Mesendoderm (in vitro differentiated cells): ENCODE results near the gene ZNF121.

ENCODE experiments used
- DNase-seq: peaks from one replicate; pipeline ENCODE4 v3.0.0; 2013
- H2AK5ac ChIP-seq: 2 replicates; pipeline ENCODE4 v1.6.1; 2013; ENCODE audit warnings: low read length, inconsistent platforms
- H2BK120ac ChIP-seq: 2 replicates; pipeline ENCODE4 v1.6.1; 2013; ENCODE audit warnings: low read depth, mild to moderate bottlenecking, low read length, moderate library complexity, mixed read lengths
- H2BK15ac ChIP-seq: replicated peaks from 2 replicates; pipeline ENCODE4 v1.6.1; 2013; ENCODE audit warnings: low read depth, mild to moderate bottlenecking, moderate library complexity
- H2BK5ac ChIP-seq: 2 replicates; pipeline ENCODE4 v1.6.1; 2013; ENCODE audit warnings: low read length, inconsistent platforms
- H3K18ac ChIP-seq: 2 replicates; pipeline ENCODE4 v1.6.1; 2013; ENCODE audit warnings: mild to moderate bottlenecking, low read length, mixed read lengths
- H3K23ac ChIP-seq: one replicate; pipeline ENCODE4 v1.6.1; 2013; ENCODE audit warnings: low read length
- H3K27ac ChIP-seq: 2 replicates; pipeline ENCODE4 v1.5.1; 2013; ENCODE audit warnings: low read depth, mild to moderate bottlenecking, inconsistent platforms, low read length, moderate library complexity
- H3K27me3 ChIP-seq: 2 replicates; pipeline ENCODE4 v1.6.1; 2013; ENCODE audit warnings: low read length, control low read depth, mild to moderate bottlenecking, inconsistent platforms; ENCODE audit not compliant: insufficient read depth, poor library complexity
- H3K36me3 ChIP-seq: 2 replicates; pipeline ENCODE4 v1.6.1; 2013; ENCODE audit warnings: low read length, inconsistent platforms; ENCODE audit not compliant: control insufficient read depth, insufficient read depth
- H3K4ac ChIP-seq: one replicate; pipeline ENCODE4 v1.6.1; 2013; ENCODE audit warnings: low read depth, mild to moderate bottlenecking, low read length, moderate library complexity
- H3K4me1 ChIP-seq: 2 replicates; pipeline ENCODE4 v1.6.1; 2013; ENCODE audit warnings: low read depth, low read length, inconsistent platforms; ENCODE audit not compliant: control insufficient read depth
- H3K4me2 ChIP-seq: 2 replicates; pipeline ENCODE4 v1.6.1; 2013; ENCODE audit warnings: low read length
- H3K4me3 ChIP-seq: 2 replicates; pipeline ENCODE4 v1.5.1; 2013; ENCODE audit warnings: mild to moderate bottlenecking, low read length
- H3K56ac ChIP-seq: one replicate; pipeline ENCODE4 v1.6.1; 2013; ENCODE audit warnings: low read length
- H3K79me1 ChIP-seq: 2 replicates; pipeline ENCODE4 v1.6.1; 2013; ENCODE audit warnings: low read length, inconsistent platforms
- H3K79me2 ChIP-seq: 2 replicates; pipeline ENCODE4 v1.6.1; 2013; ENCODE audit warnings: mild to moderate bottlenecking, low read length; ENCODE audit not compliant: control insufficient read depth, insufficient read depth
- H3K9ac ChIP-seq: 2 replicates; pipeline ENCODE4 v1.6.1; 2013; ENCODE audit warnings: low read length, inconsistent platforms
- H4K5ac ChIP-seq: one replicate; pipeline ENCODE4 v1.6.1; 2013; ENCODE audit warnings: low read length
- H4K8ac ChIP-seq: one replicate; pipeline ENCODE4 v1.6.1; 2013; ENCODE audit warnings: low read depth, mild to moderate bottlenecking, control low read depth, low read length, moderate library complexity
- WGBS: extraction: QIAGEN DNeasy Blood & Tissue Kit; methylation state at CpG from one replicate; pipeline ENCODE4 v1.1.7; 2013; ENCODE audit warnings: low lambda C conversion rate, missing lambda C conversion rate; ENCODE audit not compliant: insufficient coverage; ENCODE audit errors: extremely low coverage; 5-methylcytosine and 5-hydroxymethylcytosine counted together

The ZNF121 gene

DNA sequence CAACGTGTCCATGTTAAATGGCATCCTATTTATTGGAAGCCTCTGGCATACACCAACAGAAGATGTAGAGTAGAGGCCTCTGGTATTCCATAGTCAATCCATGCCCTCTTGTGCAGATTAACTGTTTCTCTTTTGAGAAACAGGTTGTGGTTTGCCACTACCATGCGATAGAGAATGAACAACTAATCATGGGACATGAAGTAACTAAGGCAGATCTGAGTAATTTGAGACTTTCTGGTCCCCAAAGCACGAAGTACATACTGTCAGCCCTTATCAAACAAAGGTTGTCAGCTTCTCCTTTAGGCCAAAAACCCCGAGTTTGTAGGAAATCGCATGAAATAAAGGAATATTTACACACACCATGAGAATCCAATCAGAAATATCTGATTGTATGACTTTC, 3.6 kb downstream of the ZNF121 start:
- no peak overlapping the region for H3K4me2 ChIP-seq
- no peak for DNase-seq
- no peak overlapping the region for H2AK5ac ChIP-seq
- H3K27ac ChIP-seq = no peak overlapping the region
- no peak overlapping the region for H3K4me3 ChIP-seq
- peaks cover 77% of the 10 kb centered on the region for H3K79me2 ChIP-seq
- no peak overlapping the region for H3K23ac ChIP-seq
- H3K4ac ChIP-seq = no peak overlapping the region
- H4K5ac ChIP-seq = no peak overlapping the region
- no peak overlapping the region for H4K8ac ChIP-seq
- no peaks in the 10 kb centered on the region for H3K79me1 ChIP-seq
- no peak overlapping the region for H3K56ac ChIP-seq
- H3K27me3 ChIP-seq = no peaks in the 10 kb centered on the region
- no peak overlapping the region for H3K18ac ChIP-seq
- no CpG with 5 or more reads among the region's 5 CpGs for WGBS
- no peak overlapping the region for H2BK5ac ChIP-seq
- H2BK120ac ChIP-seq = no peak overlapping the region
- H2BK15ac ChIP-seq = no peak overlapping the region
- H3K9ac ChIP-seq = no peak overlapping the region
- H3K4me1 ChIP-seq = no peaks in the 10 kb centered on the region
- peaks cover 1% of the 10 kb centered on the region for H3K36me3 ChIP-seq

DNA sequence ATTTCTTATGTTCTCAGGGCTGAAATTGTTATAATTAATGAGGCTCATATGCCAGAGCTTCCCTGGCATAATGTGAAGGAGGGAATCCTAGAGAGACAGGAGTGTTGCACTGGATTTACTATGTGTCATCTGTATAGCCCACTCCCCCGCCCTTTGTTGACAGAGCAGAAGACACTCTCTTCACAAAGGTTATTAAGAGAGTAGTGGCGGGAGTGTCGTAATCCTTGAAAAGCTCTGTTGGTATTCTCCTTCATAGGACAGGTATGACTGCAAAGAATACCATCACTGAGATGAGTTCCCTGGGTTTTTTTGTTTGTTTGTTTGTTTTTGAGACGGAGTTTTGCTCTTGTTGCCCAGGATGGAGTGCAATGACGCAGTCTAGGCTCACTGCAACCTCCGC, 14.0 kb downstream of the ZNF121 start:
- Histone ChIP-seq H2AK5ac (no peak overlapping the region), H2BK5ac (no peak overlapping the region), H2BK15ac (no peak overlapping the region), H3K4me3 (no peak overlapping the region), H4K5ac (no peak overlapping the region), H3K18ac (no peak overlapping the region), H3K4me2 (no peak overlapping the region), H3K79me2 (peaks cover 83% of the 10 kb centered on the region), H3K23ac (no peak overlapping the region), H3K9ac (no peak overlapping the region), H4K8ac (no peak overlapping the region), H3K4me1 (no peaks in the 10 kb centered on the region), H3K27ac (no peak overlapping the region), H3K36me3 (peaks cover 15% of the 10 kb centered on the region), H3K27me3 (no peaks in the 10 kb centered on the region), H3K4ac (no peak overlapping the region), H2BK120ac (no peak overlapping the region), H3K79me1 (peaks cover 2% of the 10 kb centered on the region), H3K56ac (no peak overlapping the region)
- no CpG with 5 or more reads among the region's 6 CpGs for WGBS
- DNase-seq = no peak

DNA sequence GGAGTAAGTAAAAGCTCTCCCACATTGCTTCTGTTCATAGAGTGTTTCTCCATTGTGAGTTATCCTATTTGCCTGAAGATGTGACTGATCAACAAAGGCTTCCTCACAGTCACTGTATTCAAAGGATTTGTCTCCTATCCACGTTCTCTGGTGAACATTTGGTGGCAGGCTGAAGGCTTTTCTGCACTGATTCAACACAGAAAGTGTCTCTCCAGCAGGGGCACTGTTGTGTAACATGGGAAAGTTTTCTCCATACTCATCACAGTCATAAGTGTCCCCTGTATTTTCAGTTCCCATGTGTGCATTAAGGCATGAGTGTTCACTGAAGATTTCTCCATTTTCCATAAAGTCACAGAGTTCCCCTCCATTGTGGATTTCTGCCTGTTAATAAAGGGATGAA, 17.6 kb downstream of the ZNF121 start:
- Histone ChIP-seq H2BK120ac (no peak overlapping the region), H3K4me3 (peak overlapping the region; percentile 7), H3K56ac (no peak overlapping the region), H3K27ac (no peak overlapping the region), H3K23ac (no peak overlapping the region), H4K5ac (no peak overlapping the region), H3K4me2 (no peak overlapping the region), H3K27me3 (no peaks in the 10 kb centered on the region), H3K18ac (no peak overlapping the region), H2BK5ac (no peak overlapping the region), H2AK5ac (no peak overlapping the region), H4K8ac (no peak overlapping the region), H3K4ac (no peak overlapping the region), H3K79me1 (peaks cover 12% of the 10 kb centered on the region), H3K36me3 (peaks cover 29% of the 10 kb centered on the region), H2BK15ac (no peak overlapping the region), H3K9ac (no peak overlapping the region), H3K4me1 (no peaks in the 10 kb centered on the region), H3K79me2 (peaks cover 74% of the 10 kb centered on the region)
- no peak for DNase-seq
- WGBS = no CpG with 5 or more reads among the region's 1 CpG

DNA sequence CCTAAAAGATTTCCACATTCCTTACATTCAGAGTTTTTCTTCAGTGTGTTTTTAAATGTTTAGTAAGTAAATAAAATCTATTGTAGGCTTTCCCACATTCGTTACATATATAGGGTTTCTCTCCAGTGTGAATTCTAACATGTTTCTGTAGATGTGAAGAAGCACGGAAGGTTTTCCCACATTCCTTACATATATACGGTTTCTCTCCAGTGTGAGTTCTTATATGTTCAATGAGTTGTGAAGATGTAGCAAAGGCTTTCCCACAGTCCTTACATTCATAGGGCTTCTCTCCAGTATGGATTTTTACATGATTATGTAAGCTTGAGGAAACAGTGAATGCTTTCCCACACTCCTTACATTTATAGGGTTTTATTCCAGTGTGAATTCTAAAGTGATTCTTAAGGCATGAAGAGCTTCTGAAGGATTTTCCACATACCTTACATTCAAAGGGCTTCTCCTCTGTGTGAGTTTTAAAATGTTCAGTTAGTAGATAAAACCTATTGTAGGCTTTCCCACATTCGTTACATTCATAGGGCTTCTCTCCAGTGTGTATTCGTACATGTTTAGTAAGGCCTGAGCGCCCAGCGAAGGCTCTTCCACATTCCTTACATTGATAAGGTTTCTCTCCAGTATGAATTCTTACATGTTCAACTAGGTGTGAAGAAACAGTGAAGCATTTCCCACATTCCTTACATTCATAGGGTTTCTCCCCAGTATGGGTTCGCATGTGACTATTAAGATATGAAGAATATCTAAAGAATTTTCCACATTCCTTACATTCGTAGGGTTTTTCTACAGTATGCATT, 18.2 kb downstream of the ZNF121 start:
- Histone ChIP-seq H2BK5ac (no peak overlapping the region), H2AK5ac (no peak overlapping the region), H3K27me3 (no peaks in the 10 kb centered on the region), H3K4me1 (no peaks in the 10 kb centered on the region), H4K8ac (no peak overlapping the region), H4K5ac (no peak overlapping the region), H2BK120ac (no peak overlapping the region), H3K9ac (no peak overlapping the region), H2BK15ac (no peak overlapping the region), H3K27ac (no peak overlapping the region), H3K4me2 (no peak overlapping the region), H3K79me1 (peaks cover 12% of the 10 kb centered on the region), H3K4ac (no peak overlapping the region), H3K79me2 (peaks cover 68% of the 10 kb centered on the region), H3K36me3 (peaks cover 29% of the 10 kb centered on the region), H3K4me3 (peak overlapping the region; percentile 8), H3K56ac (no peak overlapping the region), H3K18ac (no peak overlapping the region), H3K23ac (no peak overlapping the region)
- DNase-seq = peak; percentile 75
- WGBS = no CpG with 5 or more reads among the region's 9 CpGs

DNA sequence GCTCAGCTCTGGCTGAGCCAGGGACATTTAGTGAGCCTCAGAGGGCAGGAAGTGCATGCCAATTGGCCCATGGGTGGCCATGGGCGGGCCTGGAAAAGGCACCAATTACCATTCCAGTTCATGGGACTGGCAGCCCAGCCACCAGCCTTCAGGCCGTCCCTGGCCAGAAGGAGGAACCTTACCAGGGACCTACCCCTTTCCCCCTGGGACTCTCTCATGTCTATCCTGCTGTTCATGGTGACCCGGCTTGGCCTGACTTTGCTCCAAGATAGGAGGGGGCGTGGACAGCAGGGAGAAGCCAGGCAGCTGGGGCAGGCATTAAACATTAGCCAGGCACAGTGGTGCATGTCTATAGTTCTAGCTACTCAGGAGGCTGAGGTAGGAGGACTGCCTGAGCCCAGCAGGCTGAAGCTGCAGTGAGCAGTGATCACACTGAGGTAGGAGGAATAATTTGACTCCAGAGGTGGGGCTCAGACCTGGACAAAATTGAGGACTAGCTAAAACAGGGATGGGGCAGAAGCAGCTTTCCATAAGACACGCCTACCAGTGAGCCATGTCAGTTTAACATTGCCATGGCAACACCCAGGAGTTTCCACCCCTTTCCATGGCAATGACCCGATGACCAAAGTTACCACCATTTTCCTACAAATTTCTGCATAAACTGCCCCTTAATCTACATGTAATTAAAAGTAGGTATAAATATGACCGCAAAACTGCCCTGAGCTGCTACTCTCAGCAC, 31.6 kb downstream of the ZNF121 start:
- H3K27me3 ChIP-seq = no peaks in the 10 kb centered on the region
- no peak overlapping the region for H3K4me3 ChIP-seq
- no peak overlapping the region for H3K27ac ChIP-seq
- no peak overlapping the region for H3K18ac ChIP-seq
- H3K79me1 ChIP-seq = no peaks in the 10 kb centered on the region
- no peak overlapping the region for H4K8ac ChIP-seq
- no peak overlapping the region for H2BK5ac ChIP-seq
- no peak overlapping the region for H2BK120ac ChIP-seq
- no peaks in the 10 kb centered on the region for H3K36me3 ChIP-seq
- no peaks in the 10 kb centered on the region for H3K4me1 ChIP-seq
- no peak overlapping the region for H3K56ac ChIP-seq
- no peak overlapping the region for H4K5ac ChIP-seq
- H2AK5ac ChIP-seq = no peak overlapping the region
- H3K79me2 ChIP-seq = no peaks in the 10 kb centered on the region
- H3K4me2 ChIP-seq = no peak overlapping the region
- H3K23ac ChIP-seq = no peak overlapping the region
- no peak overlapping the region for H3K4ac ChIP-seq
- no CpG with 5 or more reads among the region's 7 CpGs for WGBS
- no peak for DNase-seq
- H3K9ac ChIP-seq = no peak overlapping the region
- H2BK15ac ChIP-seq = no peak overlapping the region
